CD4-positive, alpha-beta T cell (primary cell): Measurements from ENCODE around the gene APOA5. TPM values are rescaled to one million over a fixed set of nuclear protein-coding genes. Genes with fewer than 3 reads are reported as not detected.
A peak's percentile ranks its signal among the peaks of the same experiment; 100 is the strongest.

Experiments
- ATAC-seq: fragments of 200-7000 bp; cut with Tn5 transposase; one replicate; pipeline ENCODE4 v1.10.0; 2022; ENCODE audit warnings: mild to moderate bottlenecking; ENCODE audit not compliant: poor library complexity
- CTCF ChIA-PET: fragments of 350-600 bp; sonication (Branson Sonifier 250); formaldehyde crosslinking; loops from one replicate; lab custom pipeline; 2021; ENCODE audit warnings: antibody characterized with exemption, inconsistent platforms; lab: Charles Lee
- POLR2A ChIA-PET: fragments of 350-600 bp; sonication (Branson Sonifier 250); formaldehyde crosslinking; loops from one replicate; lab custom pipeline; 2021; ENCODE audit warnings: antibody characterized with exemption, inconsistent platforms; lab: Charles Lee
- DNase-seq, 14 experiments: peaks; one replicate each; pipeline ENCODE4 v3.0.0-alpha.2; 2013 to 2020; ENCODE audit warnings: mixed read lengths in 2 of 14
- H3K27ac ChIP-seq, 2 donors: one replicate each; pipeline versions ENCODE4 v1.5.1 to v1.7.0; 2013; ENCODE audit warnings: low read length in 2 of 2, low read depth in 1 of 2, mild to moderate bottlenecking in 1 of 2
- H3K27me3 ChIP-seq, 2 experiments: 1 replicate in 1 of 2; 2 replicates in 1 of 2; pipeline versions ENCODE4 v1.6.1 to v1.7.0; 2013; ENCODE audit warnings: low read length in 2 of 2, control low read depth in 1 of 2, mild to moderate bottlenecking in 1 of 2, moderate library complexity in 1 of 2; ENCODE audit not compliant: insufficient read depth in 2 of 2, control insufficient read depth in 1 of 2
- H3K36me3 ChIP-seq: one replicate; pipeline ENCODE4 v1.6.1; 2013; ENCODE audit warnings: low read length, control low read depth; ENCODE audit not compliant: insufficient read depth
- H3K4me1 ChIP-seq: one replicate; pipeline ENCODE4 v1.6.1; 2013; ENCODE audit warnings: low read length, control low read depth; ENCODE audit not compliant: insufficient read depth
- H3K4me3 ChIP-seq: one replicate; pipeline ENCODE4 v1.5.1; 2013; ENCODE audit warnings: mild to moderate bottlenecking, low read length, moderate library complexity
- H3K9me3 ChIP-seq, 2 experiments: 1 replicate in 1 of 2; 2 replicates in 1 of 2; pipeline versions ENCODE4 v1.6.1 to v1.7.0; 2013; ENCODE audit warnings: low read length in 2 of 2, mild to moderate bottlenecking in 2 of 2, control low read depth in 1 of 2, moderate library complexity in 1 of 2; ENCODE audit not compliant: control insufficient read depth in 1 of 2, insufficient read depth in 1 of 2
- H3K27ac Mint-ChIP-seq: one replicate; pipeline ENCODE4 v1.8.0; 2020; ENCODE audit warnings: mixed read lengths
- H3K27me3 Mint-ChIP-seq: one replicate; pipeline ENCODE4 v1.8.0; 2021; ENCODE audit warnings: mixed read lengths
- H3K36me3 Mint-ChIP-seq: one replicate; pipeline ENCODE4 v1.8.0; 2021; ENCODE audit warnings: low read depth, mixed read lengths
- H3K4me1 Mint-ChIP-seq: one replicate; pipeline ENCODE4 v1.8.0; 2021; ENCODE audit warnings: low read depth, mixed read lengths
- H3K4me3 Mint-ChIP-seq: one replicate; pipeline ENCODE4 v1.8.0; 2020; ENCODE audit warnings: mild to moderate bottlenecking, mixed read lengths
- H3K9me3 Mint-ChIP-seq: one replicate; pipeline ENCODE4 v1.8.0; 2020; ENCODE audit warnings: mixed read lengths
- intact Hi-C, 2 experiments: fragments of 100-400 bp; cut with DNase I in 1 of 2; cut with micrococcal nuclease in 1 of 2; formaldehyde crosslinking; loops; one replicate each; pipeline versions ENCODE4 v1.15.1 to v1.9.0; 2023 to 2025; cut with DNase I, micrococcal nuclease
- total RNA-seq, 174 experiments: library from RNA in 2 of 174; stranded (reverse) in 2 of 174; gene quantifications; one replicate each; pipeline ENCODE4 v1.2.3 and lab custom pipeline; 2021 to 2026
- TF ChIP-seq, protein P1 (sequence below): fragments of 200-600 bp; IDR thresholded peaks from one replicate; pipeline ENCODE4 v1.8.0; 2022; ENCODE audit warnings: antibody characterized with exemption, mild to moderate bottlenecking

Gene APOA5
- total RNA-seq, 2 experiments from 2014 or later, result not detected

DNA sequence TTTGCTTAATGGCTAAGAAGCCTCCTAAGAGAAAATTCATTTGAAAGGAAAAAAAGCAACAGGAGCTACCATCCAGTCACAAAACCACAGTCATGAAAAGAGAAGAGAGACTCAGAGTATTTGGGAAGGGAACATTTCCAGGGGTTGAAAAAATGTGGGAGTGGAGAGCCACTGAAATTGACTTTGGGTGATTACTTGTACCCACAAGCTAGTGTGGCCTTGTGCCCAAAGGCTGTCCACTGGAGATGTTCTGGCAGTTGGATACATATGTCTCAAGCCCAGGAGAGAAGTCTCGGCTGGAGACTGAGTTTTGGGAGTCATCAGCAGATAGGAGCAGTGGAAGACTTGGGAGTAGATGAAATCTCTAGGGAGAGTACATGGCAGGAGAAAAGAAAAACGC lies 3.2 kb upstream of the APOA5 start:
- no peak for DNase-seq
- Histone ChIP-seq H3K27ac (no peak overlapping the region), H3K9me3 (no peaks in the 10 kb centered on the region), H3K4me3 (no peak overlapping the region), H3K36me3 (no peaks in the 10 kb centered on the region), H3K27me3 (no peaks in the 10 kb centered on the region), H3K4me1 (peaks cover 10% of the 10 kb centered on the region)
- Mint-ChIP-seq H3K4me3 (no peak overlapping the region), H3K9me3 (no peaks in the 10 kb centered on the region), H3K4me1 (peaks cover 12% of the 10 kb centered on the region), H3K36me3 (no peaks in the 10 kb centered on the region), H3K27ac (no peak overlapping the region), H3K27me3 (peaks cover 12% of the 10 kb centered on the region)
- POLR2A ChIA-PET, result no interaction called here
- intact Hi-C loops, result loop anchor here in 1 of 2 experiments (5.0 kb wide), 1 partner anchor 57 kb away; no protein-coding TSS in a partner anchor
- TF ChIP-seq, protein P1, sequence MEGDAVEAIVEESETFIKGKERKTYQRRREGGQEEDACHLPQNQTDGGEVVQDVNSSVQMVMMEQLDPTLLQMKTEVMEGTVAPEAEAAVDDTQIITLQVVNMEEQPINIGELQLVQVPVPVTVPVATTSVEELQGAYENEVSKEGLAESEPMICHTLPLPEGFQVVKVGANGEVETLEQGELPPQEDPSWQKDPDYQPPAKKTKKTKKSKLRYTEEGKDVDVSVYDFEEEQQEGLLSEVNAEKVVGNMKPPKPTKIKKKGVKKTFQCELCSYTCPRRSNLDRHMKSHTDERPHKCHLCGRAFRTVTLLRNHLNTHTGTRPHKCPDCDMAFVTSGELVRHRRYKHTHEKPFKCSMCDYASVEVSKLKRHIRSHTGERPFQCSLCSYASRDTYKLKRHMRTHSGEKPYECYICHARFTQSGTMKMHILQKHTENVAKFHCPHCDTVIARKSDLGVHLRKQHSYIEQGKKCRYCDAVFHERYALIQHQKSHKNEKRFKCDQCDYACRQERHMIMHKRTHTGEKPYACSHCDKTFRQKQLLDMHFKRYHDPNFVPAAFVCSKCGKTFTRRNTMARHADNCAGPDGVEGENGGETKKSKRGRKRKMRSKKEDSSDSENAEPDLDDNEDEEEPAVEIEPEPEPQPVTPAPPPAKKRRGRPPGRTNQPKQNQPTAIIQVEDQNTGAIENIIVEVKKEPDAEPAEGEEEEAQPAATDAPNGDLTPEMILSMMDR, result no peak
- no peak for ATAC-seq
- CTCF ChIA-PET, result interaction anchor here (1.1 kb wide), 1 partner anchor 41 kb away, joined by 3 read pairs; no protein-coding TSS in a partner anchor

DNA sequence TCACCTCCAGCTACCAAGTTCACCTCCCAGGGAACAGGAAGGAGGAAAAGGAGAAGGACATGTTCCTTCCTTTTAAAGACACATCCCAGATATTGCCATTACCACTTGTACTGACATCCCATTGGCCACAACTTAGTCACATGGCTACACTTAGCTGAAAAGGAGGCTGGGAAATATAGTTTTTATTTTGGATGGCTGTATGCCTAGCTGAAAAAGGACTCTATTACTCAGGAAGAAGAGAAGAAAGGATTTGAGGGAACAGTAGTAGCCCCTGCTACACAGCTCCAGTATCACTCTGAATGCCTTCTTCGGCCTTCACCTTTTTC lies 2.1 kb upstream of the APOA5 start:
- intact Hi-C loops, result loop anchor here in 1 of 2 experiments (5.0 kb wide), 1 partner anchor 59 kb away; no protein-coding TSS in a partner anchor
- H3K27ac Mint-ChIP-seq, result no peak overlapping the region

DNA sequence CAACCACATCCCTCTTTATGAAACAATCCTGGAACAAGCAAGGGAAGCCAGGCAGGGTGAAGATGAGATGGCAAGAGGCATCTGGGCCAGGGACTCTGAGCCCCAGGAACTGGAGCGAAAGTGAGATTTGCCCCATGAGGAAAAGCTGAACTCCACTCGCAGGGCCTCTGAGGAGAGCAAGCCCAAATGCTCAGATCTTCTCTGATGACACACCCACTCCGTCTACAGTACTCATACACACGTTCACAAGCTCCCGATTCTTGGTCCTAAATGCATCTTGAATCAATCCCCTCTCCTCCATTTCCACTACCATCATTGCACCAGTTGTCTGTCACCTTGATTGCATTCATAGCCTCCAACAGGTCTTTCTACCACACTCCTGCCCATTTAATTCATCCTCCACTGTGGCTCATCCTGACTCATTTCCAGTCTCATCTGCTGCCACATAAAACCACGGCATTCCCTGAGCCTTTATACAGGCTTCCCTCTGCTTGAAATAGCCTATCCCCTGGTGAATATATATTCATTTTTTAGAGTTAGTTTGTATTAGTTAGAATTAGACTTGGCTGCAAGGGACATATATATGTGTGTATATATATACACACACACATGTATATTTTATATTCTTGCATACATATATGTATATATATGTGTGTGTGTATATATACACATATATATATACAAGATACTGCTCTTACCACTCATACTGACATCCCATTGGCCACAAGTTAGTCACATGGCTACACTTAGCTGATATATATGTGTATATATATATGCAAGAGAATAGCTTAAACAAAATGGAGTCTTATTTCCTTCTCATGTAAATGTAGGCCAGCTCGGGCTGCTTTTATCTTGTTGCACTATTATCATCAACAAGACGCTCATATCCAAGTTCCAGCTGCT lies 1.4 kb upstream of the APOA5 start:
- ATAC-seq (peak; percentile 14), DNase-seq (no peak)
- Histone ChIP-seq H3K27ac (no peak overlapping the region), H3K4me3 (no peak overlapping the region), H3K36me3 (no peaks in the 10 kb centered on the region), H3K9me3 (no peaks in the 10 kb centered on the region), H3K4me1 (peaks cover 18% of the 10 kb centered on the region), H3K27me3 (no peaks in the 10 kb centered on the region)
- intact Hi-C loops, result loop anchor here in 1 of 2 experiments (5.0 kb wide), 1 partner anchor 59 kb away; no protein-coding TSS in a partner anchor
- Mint-ChIP-seq H3K27ac (no peak overlapping the region), H3K4me3 (peak overlapping the region; percentile 4), H3K27me3 (peaks cover 8% of the 10 kb centered on the region), H3K36me3 (peaks cover 5% of the 10 kb centered on the region), H3K4me1 (peaks cover 26% of the 10 kb centered on the region), H3K9me3 (no peaks in the 10 kb centered on the region)
- ChIA-PET POLR2A (interaction anchor here (1.3 kb wide), 1 partner anchor 43 kb away, joined by 4 read pairs; no protein-coding TSS in a partner anchor), CTCF (interaction anchor here (1.3 kb wide), 1 partner anchor 43 kb away, joined by 6 read pairs; no protein-coding TSS in a partner anchor)
- TF ChIP-seq, protein P1, result no peak

More for the DNA sequence above, 2.1 kb upstream of the APOA5 start:
- ChIA-PET CTCF (no interaction called here), POLR2A (interaction anchor here (1.3 kb wide), 1 partner anchor 42 kb away, joined by 4 read pairs; no protein-coding TSS in a partner anchor)
- H3K36me3 ChIP-seq, result no peaks in the 10 kb centered on the region
- H3K4me3 ChIP-seq, result no peak overlapping the region
- H3K9me3 ChIP-seq, result no peaks in the 10 kb centered on the region
- DNase-seq, result no peak
- H3K27me3 ChIP-seq, result no peaks in the 10 kb centered on the region
- TF ChIP-seq, protein P1, result no peak
- ATAC-seq, result peak; percentile 47
- no peaks in the 10 kb centered on the region for H3K36me3 Mint-ChIP-seq
- H3K9me3 Mint-ChIP-seq, result no peaks in the 10 kb centered on the region
- no peak overlapping the region for H3K27ac ChIP-seq
- H3K4me3 Mint-ChIP-seq, result no peak overlapping the region
- H3K4me1 ChIP-seq, result peaks cover 12% of the 10 kb centered on the region
- H3K4me1 Mint-ChIP-seq, result peaks cover 20% of the 10 kb centered on the region
- H3K27me3 Mint-ChIP-seq, result peaks cover 8% of the 10 kb centered on the region
